HepG2 (cell line): Measurements from ENCODE around the gene IYD. TPM values are rescaled to one million over a fixed set of nuclear protein-coding genes. Genes with fewer than 3 reads are reported as not detected.

Experiments used
- ATAC-seq: fragments of 200-7000 bp; cut with Tn5 transposase; 3 replicates; pipeline ENCODE4 v1.9.1; 2020; ENCODE audit warnings: mild to moderate bottlenecking, moderate library complexity
- BruUV-seq: library from RNA; stranded (reverse); fragments of 400-500 nt; replicated peaks from 2 replicates; lab custom pipeline; 2021; lab: Mats Ljungman, UMichigan
- CTCF ChIA-PET: fragments of 300-600 bp; formaldehyde crosslinking; extraction: SDS; loops from one replicate; lab custom pipeline; 2021; ENCODE audit warnings: low total read pairs, inconsistent platforms, low intra/inter-chr PET ratio; lab: Yijun Ruan, JAX
- POLR2A ChIA-PET: fragments of 350-600 bp; sonication (Branson Sonifier 250); formaldehyde crosslinking; loops from one replicate; lab custom pipeline; 2020; ENCODE audit warnings: antibody characterized with exemption, inconsistent platforms; lab: Yijun Ruan, JAX
- DNase-seq: peaks from one replicate; pipeline ENCODE4 v3.0.0-alpha.2; 2015; ENCODE audit warnings: low spot score
- FAIRE-seq: peaks from 3 replicates; lab custom pipeline; 2011; peaks lifted over from hg19 to GRCh38; lab: Jason Lieb, UNC
- H2AFZ ChIP-seq: one replicate; pipeline ENCODE4 v1.6.1; 2011; ENCODE audit warnings: low read length, inconsistent platforms
- H3K27ac ChIP-seq: fragments of 300-600 bp; 3 replicates; pipeline ENCODE4 v1.8.0; 2011; ENCODE audit warnings: mixed run types, mild to moderate bottlenecking, mixed read lengths, low read length, inconsistent platforms; ENCODE audit not compliant: insufficient read depth; ENCODE audit errors: extremely low read length
- H3K27me3 ChIP-seq, 2 experiments: fragments of 200-600 bp in 1 of 2; 2 replicates in 1 of 2; 3 replicates in 1 of 2; pipeline versions ENCODE4 v1.6.0 to v1.8.0; 2011; ENCODE audit warnings: low read length in 2 of 2, mild to moderate bottlenecking in 2 of 2, moderate library complexity in 2 of 2, inconsistent platforms in 1 of 2; ENCODE audit not compliant: insufficient read depth in 2 of 2, control insufficient read depth in 1 of 2
- H3K36me3 ChIP-seq, 2 experiments: fragments of 200-600 bp in 1 of 2; replicated peaks in 1 of 2; 2 replicates in 1 of 2; 3 replicates in 1 of 2; pipeline versions ENCODE4 v1.5.1 to v1.8.0; 2011; ENCODE audit warnings: low read length in 2 of 2, inconsistent platforms in 1 of 2; ENCODE audit not compliant: insufficient read depth in 2 of 2, control insufficient read depth in 1 of 2
- H3K4me1 ChIP-seq: 2 replicates; pipeline ENCODE4 v1.5.1; 2012; ENCODE audit warnings: low read length, inconsistent platforms; ENCODE audit not compliant: insufficient read depth
- H3K4me2 ChIP-seq: 2 replicates; pipeline ENCODE4 v1.6.0; 2011; ENCODE audit warnings: low read depth, low read length, inconsistent platforms
- H3K4me3 ChIP-seq, 3 experiments: fragments of 200-600 bp in 1 of 3; sonication (generic), shearing (Covaris generic) in 1 of 3; replicated peaks in 1 of 3; 2 replicates each; pipeline ENCODE4 v1.5.1; 2011 to 2016; ENCODE audit warnings: low read length in 3 of 3, inconsistent platforms in 2 of 3, low read depth in 2 of 3, mild to moderate bottlenecking in 2 of 3, control low read depth in 1 of 3, mixed read lengths in 1 of 3; ENCODE audit not compliant: insufficient read depth in 1 of 3
- H3K79me2 ChIP-seq: one replicate; pipeline ENCODE4 v1.6.1; 2011; ENCODE audit warnings: low read length, inconsistent platforms; ENCODE audit not compliant: insufficient read depth
- H3K9ac ChIP-seq: 2 replicates; pipeline ENCODE4 v1.6.0; 2011; ENCODE audit warnings: mild to moderate bottlenecking, low read depth, low read length, inconsistent platforms; ENCODE audit not compliant: insufficient read depth
- H3K9me3 ChIP-seq: 2 replicates; pipeline ENCODE4 v1.5.1; 2012; ENCODE audit warnings: mild to moderate bottlenecking, low read length
- H4K20me1 ChIP-seq: 2 replicates; pipeline ENCODE4 v1.6.0; 2011; ENCODE audit warnings: inconsistent platforms, mild to moderate bottlenecking, low read length, moderate library complexity; ENCODE audit not compliant: insufficient read depth
- CHCHD3 ChIP-seq: sonication (generic); formaldehyde crosslinking; IDR thresholded peaks from 2 replicates; pipeline ENCODE4 v1.8.0; 2022; ENCODE audit warnings: mild to moderate bottlenecking, missing genetic modification reagents, moderate library complexity
- CTCF ChIP-seq: sonication (generic); formaldehyde crosslinking; IDR thresholded peaks from 2 replicates; pipeline ENCODE4 v1.5.0; 2020; ENCODE audit warnings: mild to moderate bottlenecking, missing genetic modification reagents, moderate library complexity
- PCBP2 ChIP-seq: fragments of 200-400 bp; formaldehyde crosslinking; optimal IDR thresholded peaks from 2 replicates; pipeline ENCODE3; 2018; ENCODE audit warnings: low read length, low read depth; ENCODE audit not compliant: poor library complexity, severe bottlenecking
- ZBTB7A ChIP-seq: sonication (generic); formaldehyde crosslinking; IDR thresholded peaks from 2 replicates; pipeline ENCODE4 v1.8.0; 2022; ENCODE audit warnings: mild to moderate bottlenecking, missing genetic modification reagents
- ZNF224 ChIP-seq: sonication (generic); formaldehyde crosslinking; IDR thresholded peaks from 2 replicates; pipeline ENCODE4 v1.5.0; 2020; ENCODE audit warnings: mild to moderate bottlenecking, missing genetic modification reagents
- WGBS: methylation state at CpG from one replicate; pipeline ENCODE4 v1.1.6; 2017; ENCODE audit warnings: low lambda C conversion rate; 5-methylcytosine and 5-hydroxymethylcytosine counted together
- in situ Hi-C: cut with HindIII; loops from 2 replicates; pipeline ENCODE4 v1.10.0; 2017; ENCODE audit warnings: low pct_unique_long_range_greater_than_20kb; ENCODE audit not compliant: extremely low pct_ligation_motif_present
- intact Hi-C: fragments of 100-400 bp; cut with micrococcal nuclease; formaldehyde crosslinking; loops from one replicate; pipeline ENCODE4 v1.10.0; 2022; ENCODE audit not compliant: unreplicated experiment
- polyA plus RNA-seq, 8 experiments: library from polyadenylated mRNA; depleted of rRNA in 3 of 8; stranded (reverse) in 7 of 8; unstranded in 1 of 8; fragments of >200 nt; fragmentation: Illumina TruSeq in 4 of 8; extraction: Trizol in 4 of 8; gene quantifications; 2 replicates each; pipeline versions ENCODE4 v1.2.1 to v1.2.3, GENCODE V29; 2011 to 2016; ENCODE audit warnings: low read depth in 4 of 8, missing spikeins in 1 of 8, mixed read lengths in 1 of 8; ENCODE audit not compliant: insufficient read depth in 1 of 8
- total RNA-seq, 5 experiments: library from RNA; depleted of rRNA; stranded (reverse); fragments of >200 nt; fragmentation: Illumina TruSeq; extraction: Trizol; gene quantifications; 2 replicates each; pipeline ENCODE4 v1.2.3, GENCODE V29; 2016; ENCODE audit warnings: low read depth in 1 of 5
- TF ChIP-seq, protein P1 (sequence below): IDR thresholded peaks from 2 replicates; pipeline ENCODE4 v1.4.0; 2020; ENCODE audit warnings: mild to moderate bottlenecking, missing genetic modification reagents

IYD gene
- total and polyA plus RNA-seq, 2 of the 13 experiments (the other 11 are each of a cell fraction or from before 2014, with no cell fraction given): 0.01 to 0.46 TPM

DNA sequence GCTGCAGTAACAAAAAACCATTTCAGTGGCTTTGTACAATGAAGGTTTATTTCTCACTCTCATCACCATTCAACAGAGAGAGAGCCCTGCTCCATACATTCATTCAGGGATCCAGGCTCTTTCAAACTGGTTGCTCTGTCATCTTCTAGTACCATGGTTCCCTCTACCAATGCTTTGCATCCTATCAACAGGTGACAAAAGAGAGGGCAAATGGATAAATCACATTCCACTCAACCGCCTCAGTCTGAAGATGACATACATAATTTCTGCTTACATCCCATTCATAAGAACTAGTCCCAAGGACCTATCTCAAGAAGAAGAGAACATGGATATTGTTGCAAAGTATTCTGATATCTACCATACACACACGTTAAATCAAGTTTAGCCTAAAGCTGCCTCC, 51.6 kb downstream of the IYD start:
- no peak for TF ChIP-seq ZNF224 (CRISPR knock-in tag)
- Histone ChIP-seq H3K4me1 (no peaks in the 10 kb centered on the region), H3K4me3 (no peak overlapping the region), H3K9ac (no peak overlapping the region), H3K36me3 (no peaks in the 10 kb centered on the region), H3K9me3 (no peaks in the 10 kb centered on the region), H3K27ac (no peak overlapping the region), H3K4me2 (no peak overlapping the region), H3K79me2 (no peaks in the 10 kb centered on the region), H2AFZ (no peak overlapping the region), H3K27me3 (0 out of 5 replicates have a peak, but pooled peaks cover 0 to 6% of the 10 kb centered on the region in 2 experiments), H4K20me1 (no peaks in the 10 kb centered on the region)
- CTCF ChIA-PET: interaction anchor here (0.8 to 6.0 kb wide), 3 partner anchors 181 to 394 kb away, joined by 3 to 107 read pairs (median 20); no protein-coding TSS in a partner anchor
- intact Hi-C loops: no loop called here
- in situ Hi-C loops: loop anchor here (25.0 kb wide), 1 partner anchor 917 kb away; no protein-coding TSS in a partner anchor
- no TSS peak for BruUV-seq
- 65% methylated on average over 2 of the region's 2 CpGs for WGBS
- FAIRE-seq (no peak), ATAC-seq (no peak), DNase-seq (no peak)
- POLR2A ChIA-PET: no interaction called here

GRCh38 chr6:150420926-150421325, 52.1 kb downstream of the IYD start:
- no peaks in the 10 kb centered on the region for H3K4me1 ChIP-seq
- no peak for TF ChIP-seq CHCHD3 (CRISPR knock-in tag)
- no peak for TF ChIP-seq PCBP2
- TF ChIP-seq, protein P1, sequence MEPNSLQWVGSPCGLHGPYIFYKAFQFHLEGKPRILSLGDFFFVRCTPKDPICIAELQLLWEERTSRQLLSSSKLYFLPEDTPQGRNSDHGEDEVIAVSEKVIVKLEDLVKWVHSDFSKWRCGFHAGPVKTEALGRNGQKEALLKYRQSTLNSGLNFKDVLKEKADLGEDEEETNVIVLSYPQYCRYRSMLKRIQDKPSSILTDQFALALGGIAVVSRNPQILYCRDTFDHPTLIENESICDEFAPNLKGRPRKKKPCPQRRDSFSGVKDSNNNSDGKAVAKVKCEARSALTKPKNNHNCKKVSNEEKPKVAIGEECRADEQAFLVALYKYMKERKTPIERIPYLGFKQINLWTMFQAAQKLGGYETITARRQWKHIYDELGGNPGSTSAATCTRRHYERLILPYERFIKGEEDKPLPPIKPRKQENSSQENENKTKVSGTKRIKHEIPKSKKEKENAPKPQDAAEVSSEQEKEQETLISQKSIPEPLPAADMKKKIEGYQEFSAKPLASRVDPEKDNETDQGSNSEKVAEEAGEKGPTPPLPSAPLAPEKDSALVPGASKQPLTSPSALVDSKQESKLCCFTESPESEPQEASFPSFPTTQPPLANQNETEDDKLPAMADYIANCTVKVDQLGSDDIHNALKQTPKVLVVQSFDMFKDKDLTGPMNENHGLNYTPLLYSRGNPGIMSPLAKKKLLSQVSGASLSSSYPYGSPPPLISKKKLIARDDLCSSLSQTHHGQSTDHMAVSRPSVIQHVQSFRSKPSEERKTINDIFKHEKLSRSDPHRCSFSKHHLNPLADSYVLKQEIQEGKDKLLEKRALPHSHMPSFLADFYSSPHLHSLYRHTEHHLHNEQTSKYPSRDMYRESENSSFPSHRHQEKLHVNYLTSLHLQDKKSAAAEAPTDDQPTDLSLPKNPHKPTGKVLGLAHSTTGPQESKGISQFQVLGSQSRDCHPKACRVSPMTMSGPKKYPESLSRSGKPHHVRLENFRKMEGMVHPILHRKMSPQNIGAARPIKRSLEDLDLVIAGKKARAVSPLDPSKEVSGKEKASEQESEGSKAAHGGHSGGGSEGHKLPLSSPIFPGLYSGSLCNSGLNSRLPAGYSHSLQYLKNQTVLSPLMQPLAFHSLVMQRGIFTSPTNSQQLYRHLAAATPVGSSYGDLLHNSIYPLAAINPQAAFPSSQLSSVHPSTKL (CRISPR knock-in tag): no peak
- no peak for TF ChIP-seq ZBTB7A (CRISPR knock-in tag)
- no peak for TF ChIP-seq CTCF (CRISPR knock-in tag)
- no peaks in the 10 kb centered on the region for H3K9me3 ChIP-seq
- no peaks in the 10 kb centered on the region for H3K36me3 ChIP-seq
- FAIRE-seq (no peak), DNase-seq (no peak), ATAC-seq (no peak)
- in situ Hi-C loops: loop anchor here (25.0 kb wide), 1 partner anchor 916 kb away; no protein-coding TSS in a partner anchor
- H3K27me3 ChIP-seq: 0 out of 5 replicates have a peak, but pooled peaks cover 0 to 6% of the 10 kb centered on the region in 2 experiments
- H3K79me2 ChIP-seq: no peaks in the 10 kb centered on the region
- ChIA-PET POLR2A (no interaction called here), CTCF (interaction anchor here (2.1 to 6.0 kb wide), 2 partner anchors 394 kb away, joined by 8 to 107 read pairs; no protein-coding TSS in a partner anchor)
- H3K4me3 ChIP-seq: no peak overlapping the region
- H4K20me1 ChIP-seq: no peaks in the 10 kb centered on the region
- no peak overlapping the region for H3K9ac ChIP-seq
- 31% methylated on average over 3 of the region's 3 CpGs for WGBS
- BruUV-seq: no TSS peak
- H2AFZ ChIP-seq: no peak overlapping the region
- intact Hi-C loops: no loop called here
- no peak overlapping the region for H3K4me2 ChIP-seq
- H3K27ac ChIP-seq: no peak overlapping the region
